22Rv1 (cell line): Measurements from ENCODE around the gene DTNA.

Source experiments
- H3K27ac ChIP-seq: fragments of 450-650 bp; 2 replicates; pipeline ENCODE4 v1.5.1; 2017
- CTCF ChIP-seq: fragments of 450-650 bp; IDR thresholded peaks from 2 replicates; pipeline ENCODE4 v1.5.1; 2017; ENCODE audit warnings: mild to moderate bottlenecking
- ZFX ChIP-seq: fragments of 450-650 bp; IDR thresholded peaks from 2 replicates; pipeline ENCODE4 v1.6.1; 2017; ENCODE audit warnings: antibody characterized with exemption, borderline replicate concordance

Gene DTNA

GRCh38 chr18:34695310-34695709 is 14.8 kb upstream of the DTNA start:
- H3K27ac ChIP-seq, result no peak overlapping the region
- TF ChIP-seq CTCF, result no peak
- TF ChIP-seq ZFX, result no peak

- no peak overlapping the region for H3K27ac ChIP-seq
- TF ChIP-seq ZFX (no peak), CTCF (no peak)
These were observed 13.4 kb upstream of the DTNA start for GRCh38 chr18:34696671-34697070.

DNA sequence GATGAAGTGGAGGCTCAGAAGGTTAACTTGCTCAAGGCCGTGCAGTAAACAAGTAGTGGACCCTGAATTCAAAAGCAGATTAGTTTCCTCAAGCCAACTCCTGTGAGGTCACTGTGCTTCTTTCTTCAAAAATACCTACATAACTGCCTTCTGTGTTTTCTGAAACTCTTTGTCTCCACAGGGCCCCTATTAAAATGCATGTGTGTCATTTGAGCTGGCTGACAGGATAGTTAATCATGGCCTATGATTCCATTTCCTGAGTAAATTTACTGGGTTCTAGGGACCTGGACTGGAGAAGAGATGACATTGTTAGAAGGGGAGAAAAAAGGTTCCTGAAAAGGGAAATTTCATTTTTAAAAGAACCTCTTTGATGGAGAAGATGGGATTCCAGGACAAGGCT is 12.9 kb upstream of the DTNA start:
- no peak for TF ChIP-seq ZFX
- TF ChIP-seq CTCF, result no peak
- no peak overlapping the region for H3K27ac ChIP-seq

GRCh38 chr18:34697891-34698290 is 12.2 kb upstream of the DTNA start:
- TF ChIP-seq ZFX (no peak), CTCF (no peak)
- no peak overlapping the region for H3K27ac ChIP-seq

DNA sequence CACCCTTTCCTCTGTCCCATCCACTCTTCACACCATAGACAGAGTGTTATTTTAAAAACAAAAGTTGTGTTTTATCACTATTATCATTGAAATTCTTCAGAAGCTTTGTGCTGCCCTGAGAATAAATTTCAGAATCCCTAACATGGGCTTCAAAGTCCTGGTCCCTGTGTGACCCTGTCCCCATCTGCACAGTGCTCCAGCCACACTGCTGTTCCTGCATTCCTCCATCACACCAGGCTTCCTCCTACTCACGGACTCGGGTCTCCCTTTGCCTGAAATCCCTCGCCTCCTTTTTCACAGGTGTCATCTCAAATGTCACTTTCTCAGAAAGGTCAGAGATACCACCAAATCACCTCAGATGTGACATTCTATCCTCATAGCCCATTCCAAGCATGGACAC is 8.2 kb upstream of the DTNA start:
- H3K27ac ChIP-seq, result no peak overlapping the region
- TF ChIP-seq ZFX, result no peak
- TF ChIP-seq CTCF, result no peak

GRCh38 chr18:34702814-34703213 is 7.3 kb upstream of the DTNA start:
- TF ChIP-seq CTCF, result no peak
- TF ChIP-seq ZFX, result no peak
- no peak overlapping the region for H3K27ac ChIP-seq

DNA sequence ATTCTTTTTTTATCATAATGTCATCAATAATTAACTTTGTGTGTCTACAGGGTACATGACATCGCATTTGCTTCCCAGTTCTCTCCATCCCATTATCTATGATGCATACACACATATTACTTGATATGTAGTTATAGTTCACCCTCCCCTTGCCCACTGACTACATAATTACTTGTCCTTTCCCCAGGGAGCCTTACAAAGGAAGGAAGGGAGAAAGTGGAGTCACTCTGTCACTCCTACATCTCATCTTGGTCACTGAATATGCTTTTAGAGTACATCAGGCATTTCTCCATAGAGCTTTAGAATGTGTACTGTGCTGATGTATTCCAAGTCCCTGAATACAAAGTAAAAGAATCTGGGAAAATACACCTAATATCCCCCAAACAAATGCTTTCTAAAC is 6.0 kb upstream of the DTNA start:
- no peak overlapping the region for H3K27ac ChIP-seq
- TF ChIP-seq ZFX (no peak), CTCF (no peak)

GRCh38 chr18:34704823-34705222 is 5.3 kb upstream of the DTNA start:
- TF ChIP-seq CTCF, result no peak
- no peak for TF ChIP-seq ZFX
- no peak overlapping the region for H3K27ac ChIP-seq
